A549 (cell line): ENCODE measurements around the gene FBXW2. TPM values are rescaled to one million over a fixed set of nuclear protein-coding genes. Genes with fewer than 3 reads are reported as not detected.

Source experiments
- ATAC-seq, 2 experiments: fragments of 200-7000 bp in 1 of 2; fragments of >200 bp in 1 of 2; cut with Nextera tagmentation in 1 of 2; cut with Tn5 transposase in 1 of 2; 3 replicates each; pipeline versions ENCODE4 v1.8.0 to v1.9.1; 2018 to 2020; ENCODE audit warnings: mild to moderate bottlenecking in 1 of 2, moderate library complexity in 1 of 2
- CTCF ChIA-PET: fragments of 300-600 bp; sonication (Branson Sonifier 250); formaldehyde crosslinking; extraction: SDS; loops from one replicate; lab custom pipeline; 2021; ENCODE audit warnings: antibody characterized with exemption, inconsistent platforms; lab: Yijun Ruan, JAX
- POLR2A ChIA-PET: fragments of 350-600 bp; formaldehyde crosslinking; extraction: SDS; loops from one replicate; lab custom pipeline; 2021; ENCODE audit warnings: antibody characterized with exemption, inconsistent platforms; lab: Yijun Ruan, JAX
- DNase-seq, 2 experiments: peaks; one replicate each; pipeline versions ENCODE4 v3.0.0 to v3.0.0-alpha.2; 2011 to 2016; ENCODE audit warnings: low read depth in 1 of 2, low spot score in 1 of 2
- FAIRE-seq: peaks from 2 replicates; lab custom pipeline; 2011; peaks lifted over from hg19 to GRCh38; lab: Jason Lieb, UNC
- H3K27ac ChIP-seq, 2 experiments: fragments of >200 bp; sonication (Bioruptor Twin); formaldehyde crosslinking; 3 replicates each; pipeline ENCODE4 v1.5.1; 2016 to 2017
- H3K4me1 ChIP-seq: fragments of >200 bp; sonication (Bioruptor Twin); formaldehyde crosslinking; 3 replicates; pipeline ENCODE4 v1.6.1; 2016
- H3K4me2 ChIP-seq: fragments of >200 bp; sonication (Bioruptor Twin); formaldehyde crosslinking; 3 replicates; pipeline ENCODE4 v1.6.1; 2016
- H3K4me3 ChIP-seq: fragments of >200 bp; sonication (Bioruptor Twin); formaldehyde crosslinking; 3 replicates; pipeline ENCODE4 v1.5.1; 2016
- H3K9me3 ChIP-seq: fragments of >200 bp; sonication (Bioruptor Twin); formaldehyde crosslinking; 3 replicates; pipeline ENCODE4 v1.6.1; 2016
- CBX2 ChIP-seq: fragments of 200-600 bp; sonication (generic); IDR thresholded peaks from 2 replicates; pipeline ENCODE4 v1.6.1; 2016; ENCODE audit warnings: low read depth, mild to moderate bottlenecking, borderline replicate concordance
- CBX8 ChIP-seq: fragments of 200-600 bp; sonication (generic); IDR thresholded peaks from 2 replicates; pipeline ENCODE4 v1.6.1; 2016
- CEBPB ChIP-seq, 2 experiments: fragments of >200 bp in 1 of 2; sonication (Bioruptor Twin) in 1 of 2; formaldehyde crosslinking in 1 of 2; IDR thresholded peaks; 2 replicates each; pipeline ENCODE4 v1.6.1; 2012 to 2016
- CHD2 ChIP-seq: fragments of 150-350 bp; IDR thresholded peaks from 2 replicates; pipeline ENCODE4 v1.6.1; 2014; ENCODE audit warnings: low read length; ENCODE audit not compliant: partially characterized antibody
- EHF ChIP-seq: fragments of 250-450 bp; sonication (Bioruptor Pico); IDR thresholded peaks from 2 replicates; pipeline ENCODE4 v1.5.0; 2020; ENCODE audit warnings: mild to moderate bottlenecking
- EP300 ChIP-seq, 2 experiments: fragments of >200 bp; sonication (Bioruptor Twin); formaldehyde crosslinking; IDR thresholded peaks; 2 replicates in 1 of 2; 3 replicates in 1 of 2; pipeline ENCODE4 v1.6.1; 2016 to 2017
- ESRRA ChIP-seq: fragments of 150-350 bp; IDR thresholded peaks from 2 replicates; pipeline ENCODE4 v1.6.1; 2014; ENCODE audit warnings: mild to moderate bottlenecking, low read length, borderline replicate concordance
- FOSL2 ChIP-seq, 2 experiments: fragments of 450-650 bp in 1 of 2; fragments of >200 bp in 1 of 2; sonication (Bioruptor Twin) in 1 of 2; formaldehyde crosslinking; IDR thresholded peaks; 2 replicates each; pipeline versions ENCODE4 v1.5.0 to v1.6.1; 2016 to 2020; ENCODE audit warnings: mild to moderate bottlenecking in 1 of 2, moderate library complexity in 1 of 2
- GATA3 ChIP-seq: IDR thresholded peaks from 2 replicates; pipeline ENCODE4 v1.6.1; 2012; ENCODE audit warnings: borderline replicate concordance
- HOXA7 ChIP-seq: fragments of 250-450 bp; sonication (Bioruptor Pico); IDR thresholded peaks from 2 replicates; pipeline ENCODE4 v1.5.0; 2020; ENCODE audit warnings: mild to moderate bottlenecking, moderate library complexity
- HOXB13 ChIP-seq: fragments of 250-450 bp; sonication (Bioruptor Pico); IDR thresholded peaks from 2 replicates; pipeline ENCODE4 v1.5.0; 2020; ENCODE audit warnings: low read depth, mild to moderate bottlenecking, moderate library complexity
- HOXB5 ChIP-seq: fragments of 250-450 bp; sonication (Bioruptor Pico); IDR thresholded peaks from 2 replicates; pipeline ENCODE4 v1.5.0; 2020; ENCODE audit warnings: mild to moderate bottlenecking, moderate library complexity
- JUNB ChIP-seq: fragments of >200 bp; sonication (Bioruptor Twin); formaldehyde crosslinking; IDR thresholded peaks from 2 replicates; pipeline ENCODE4 v1.6.1; 2016
- NFE2L2 ChIP-seq: fragments of 150-350 bp; conservative IDR thresholded peaks from 2 replicates; pipeline ENCODE4 v1.6.1; 2014; ENCODE audit warnings: low read length
- POLR2A ChIP-seq: IDR thresholded peaks from 2 replicates; pipeline ENCODE4 v1.6.1; 2012; ENCODE audit warnings: mild to moderate bottlenecking, low read length
- POLR2AphosphoS2 ChIP-seq: conservative IDR thresholded peaks from 2 replicates; pipeline ENCODE4 v1.6.1; 2012; ENCODE audit warnings: low read length, improper control_type of control experiment, inconsistent platforms
- RARB ChIP-seq: fragments of 250-450 bp; sonication (Bioruptor Pico); IDR thresholded peaks from 2 replicates; pipeline ENCODE4 v1.8.0; 2021; ENCODE audit warnings: mild to moderate bottlenecking, moderate library complexity
- SREBF2 ChIP-seq: fragments of 450-650 bp; IDR thresholded peaks from 2 replicates; pipeline ENCODE4 v1.6.1; 2014; ENCODE audit warnings: mild to moderate bottlenecking, moderate library complexity
- TP53 ChIP-seq: fragments of 250-450 bp; sonication (Bioruptor Pico); IDR thresholded peaks from 2 replicates; pipeline ENCODE4 v1.5.0; 2021; ENCODE audit warnings: mild to moderate bottlenecking, moderate library complexity
- ZC3H11A ChIP-seq: fragments of 450-650 bp; IDR thresholded peaks from 2 replicates; pipeline ENCODE4 v1.6.1; 2014; ENCODE audit warnings: antibody characterized with exemption, mild to moderate bottlenecking
- ZNF302 ChIP-seq: fragments of 250-450 bp; sonication (Bioruptor Pico); IDR thresholded peaks from 2 replicates; pipeline ENCODE4 v1.9.0; 2021; ENCODE audit warnings: inconsistent platforms, mild to moderate bottlenecking, moderate library complexity
- ZSCAN20 ChIP-seq: fragments of 250-450 bp; sonication (Bioruptor Pico); IDR thresholded peaks from 2 replicates; pipeline ENCODE4 v1.8.0; 2022; ENCODE audit warnings: mild to moderate bottlenecking, moderate library complexity
- WGBS: methylation state at CpG from one replicate; pipeline ENCODE4 v1.1.6; 2017; ENCODE audit errors: missing lambda C conversion rate; 5-methylcytosine and 5-hydroxymethylcytosine counted together
- polyA plus RNA-seq, 4 experiments: library from polyadenylated mRNA; depleted of rRNA in 3 of 4; stranded (reverse); fragments of >200 nt; fragmentation: RNase III in 1 of 4; extraction: RNeasy Plus Mini Kit Qiagen cat#74134 plus additional on column Dnase treatment in 1 of 4; gene quantifications; 2 replicates in 3 of 4; 3 replicates in 1 of 4; pipeline ENCODE4 v1.2.3, GENCODE V29; 2011 to 2017
- TF ChIP-seq, protein P1 (sequence below): IDR thresholded peaks from 2 replicates; pipeline ENCODE4 v1.6.1; 2012
- TF ChIP-seq, protein P2 (sequence below): fragments of >200 bp; sonication (Bioruptor Twin); formaldehyde crosslinking; IDR thresholded peaks from 3 replicates; pipeline ENCODE4 v1.6.1; 2016
- TF ChIP-seq, protein P3 (sequence below): IDR thresholded peaks from 2 replicates; pipeline ENCODE4 v1.6.1; 2012
- TF ChIP-seq, protein P4 (sequence below): fragments of >200 bp; sonication (Bioruptor Twin); formaldehyde crosslinking; IDR thresholded peaks from 2 replicates; pipeline ENCODE4 v1.6.1; 2016

The FBXW2 gene
- polyA plus RNA-seq, 2 of the 4 experiments (the other 2 are of a cell fraction), result 28.8 to 60.0 TPM

DNA sequence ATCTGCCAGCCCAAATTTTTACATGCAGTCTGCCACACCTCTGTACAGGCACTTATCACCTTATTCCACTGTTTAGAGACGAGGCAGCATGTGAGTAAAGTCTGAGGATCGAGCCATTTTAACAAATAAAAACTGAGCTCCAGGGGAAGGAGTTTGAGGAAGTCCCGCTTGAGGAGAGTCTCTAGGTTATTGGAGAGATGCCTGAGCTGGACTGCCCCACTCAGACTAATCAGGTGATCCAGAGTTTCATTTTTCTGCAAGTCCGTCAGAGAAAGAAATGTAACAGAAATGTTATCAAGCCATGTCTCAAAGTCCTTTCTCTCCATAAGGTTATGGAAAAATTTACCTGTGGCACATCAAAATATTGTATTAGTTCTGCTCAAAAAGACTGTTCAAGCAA, 5.3 kb downstream of the FBXW2 start:
- CTCF ChIA-PET, result interaction anchor here (0.6 to 2.5 kb wide), 3 partner anchors 25 to 168 kb away, joined by 3 to 6 read pairs (median 6); no protein-coding TSS in a partner anchor
- WGBS, result 94% methylated on average over 4 of the region's 4 CpGs
- TF ChIP-seq ZNF302 (CRISPR knock-in tag), result no peak
- TF ChIP-seq CEBPB (IDR thresholded peaks at IDR 0.05), result no peak
- TF ChIP-seq CHD2, result no peak
- TF ChIP-seq EHF (CRISPR knock-in tag), result no peak
- no peak for TF ChIP-seq CBX8
- no peak for TF ChIP-seq CBX2
- TF ChIP-seq JUNB, result no peak
- TF ChIP-seq, protein P1, sequence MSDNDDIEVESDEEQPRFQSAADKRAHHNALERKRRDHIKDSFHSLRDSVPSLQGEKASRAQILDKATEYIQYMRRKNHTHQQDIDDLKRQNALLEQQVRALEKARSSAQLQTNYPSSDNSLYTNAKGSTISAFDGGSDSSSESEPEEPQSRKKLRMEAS, result no peak
- no peak for TF ChIP-seq POLR2AphosphoS2
- TF ChIP-seq ESRRA, result no peak
- TF ChIP-seq, all 56 proteins: peak for 0
- H3K4me3 ChIP-seq, result no peak overlapping the region
- POLR2A ChIA-PET, result no interaction called here
- FAIRE-seq, result no peak
- H3K4me1 ChIP-seq, result peaks cover 28% of the 10 kb centered on the region
- ATAC-seq, result no peak
- DNase-seq, result no peak
- no peak overlapping the region for H3K27ac ChIP-seq
- no peaks in the 10 kb centered on the region for H3K9me3 ChIP-seq
- H3K4me2 ChIP-seq, result no peak overlapping the region

DNA sequence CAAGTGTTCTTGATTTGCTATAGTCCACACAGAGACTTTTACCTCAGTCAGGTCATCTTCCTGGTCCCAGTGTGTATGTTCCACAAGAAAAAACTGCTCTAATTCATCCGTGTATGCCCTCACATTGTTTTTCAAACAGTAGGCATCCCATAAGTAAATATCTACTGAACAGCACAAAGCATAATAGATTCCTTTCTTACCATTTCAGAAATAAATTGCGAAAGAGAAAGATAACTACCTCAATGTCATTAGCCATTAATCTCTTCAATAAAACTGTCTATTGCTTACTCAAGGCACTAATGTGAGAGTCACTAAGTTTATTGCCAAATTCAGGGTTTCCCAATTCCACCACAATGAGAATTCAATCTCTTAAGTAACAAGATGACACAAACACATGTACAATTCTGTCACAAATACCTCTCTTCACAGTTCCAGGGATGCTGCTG, 9.6 kb downstream of the FBXW2 start:
- Histone ChIP-seq H3K4me1 (peaks cover 27% of the 10 kb centered on the region), H3K27ac (peak overlapping the region in 1 of 2 experiments; percentile 29; a peak in 2 of 6 replicates), H3K4me3 (no peak overlapping the region), H3K9me3 (no peaks in the 10 kb centered on the region), H3K4me2 (peak overlapping the region; percentile 27; the same call in 2 of the 3 replicates)
- DNase-seq (peak in 1 of 2 experiments; percentile 60), FAIRE-seq (no peak), ATAC-seq (peak in 1 of 2 experiments; percentile 72; a peak in 3 of 6 replicates)
- peak; percentile 51; the same call in 1 of the 2 replicates for TF ChIP-seq HOXB5 (CRISPR knock-in tag)
- peak; percentile 45; the same call in 1 of the 2 replicates for TF ChIP-seq GATA3
- no peak for TF ChIP-seq SREBF2
- TF ChIP-seq CEBPB (IDR thresholded peaks at IDR 0.05), result peak; percentile 71
- no peak for TF ChIP-seq FOSL2 (IDR thresholded peaks at IDR 0.05)
- peak; percentile 52 for TF ChIP-seq FOSL2 (CRISPR knock-in tag; IDR thresholded peaks at IDR 0.05)
- TF ChIP-seq NFE2L2, result no peak
- no peak for TF ChIP-seq ZC3H11A
- TF ChIP-seq POLR2A, result no peak
- TF ChIP-seq EP300 (IDR thresholded peaks at IDR 0.05), result peak; percentile 11 to 49; a peak in 2 of 5 replicates
- WGBS, result 43% methylated on average over 2 of the region's 2 CpGs
- ChIA-PET CTCF (interaction anchor here (1.1 kb wide), 1 partner anchor 28 kb away, joined by 3 read pairs; no protein-coding TSS in a partner anchor), POLR2A (interaction anchor here (0.6 to 1.6 kb wide), 2 partner anchors 10 to 67 kb away, joined by 7 to 15 read pairs; partner anchors contain the start of gene FBXW2)

DNA sequence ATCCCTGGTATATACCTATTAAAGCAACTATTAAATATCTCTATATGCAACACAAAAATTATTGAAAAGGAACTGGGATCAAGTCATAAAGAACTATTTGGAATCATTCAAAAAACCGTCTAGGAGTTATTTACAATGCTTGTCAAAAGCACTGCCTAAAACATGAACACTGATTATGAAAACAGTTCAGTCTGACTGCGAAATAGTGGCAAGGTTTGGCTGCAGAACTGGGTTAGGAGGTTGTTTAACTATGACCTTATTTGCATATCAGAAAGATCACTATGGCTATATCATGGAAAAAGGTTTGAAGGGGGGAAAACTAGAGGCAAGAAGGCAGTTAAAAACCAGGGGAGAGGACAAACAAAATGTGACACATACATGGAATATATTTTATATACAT, 12.0 kb downstream of the FBXW2 start:
- H3K4me3 ChIP-seq, result no peak overlapping the region
- FAIRE-seq (no peak), ATAC-seq (no peak), DNase-seq (no peak)
- peaks cover 46% of the 10 kb centered on the region for H3K4me1 ChIP-seq
- CTCF ChIA-PET, result interaction anchor here (0.7 to 1.6 kb wide), 3 partner anchors 10 to 774 kb away, joined by 3 read pairs; no protein-coding TSS in a partner anchor
- 94% methylated on average over 2 of the region's 2 CpGs for WGBS
- H3K9me3 ChIP-seq, result no peaks in the 10 kb centered on the region
- H3K27ac ChIP-seq, result no peak overlapping the region
- POLR2A ChIA-PET, result interaction anchor here (1.5 kb wide), 1 partner anchor 12 kb away, joined by 8 read pairs; the partner anchor contains the start of gene FBXW2
- TF ChIP-seq ZC3H11A (no peak), HOXA7 (CRISPR knock-in tag) (no peak), POLR2AphosphoS2 (no peak), FOSL2 (IDR thresholded peaks at IDR 0.05) (no peak), FOSL2 (CRISPR knock-in tag; IDR thresholded peaks at IDR 0.05) (no peak), RARB (no peak), GATA3 (no peak), HOXB5 (CRISPR knock-in tag) (no peak), ZSCAN20 (CRISPR knock-in tag) (no peak), EHF (CRISPR knock-in tag) (no peak), TP53 (CRISPR knock-in tag) (no peak), HOXB13 (CRISPR knock-in tag) (no peak), CHD2 (no peak)
- TF ChIP-seq, protein P2, sequence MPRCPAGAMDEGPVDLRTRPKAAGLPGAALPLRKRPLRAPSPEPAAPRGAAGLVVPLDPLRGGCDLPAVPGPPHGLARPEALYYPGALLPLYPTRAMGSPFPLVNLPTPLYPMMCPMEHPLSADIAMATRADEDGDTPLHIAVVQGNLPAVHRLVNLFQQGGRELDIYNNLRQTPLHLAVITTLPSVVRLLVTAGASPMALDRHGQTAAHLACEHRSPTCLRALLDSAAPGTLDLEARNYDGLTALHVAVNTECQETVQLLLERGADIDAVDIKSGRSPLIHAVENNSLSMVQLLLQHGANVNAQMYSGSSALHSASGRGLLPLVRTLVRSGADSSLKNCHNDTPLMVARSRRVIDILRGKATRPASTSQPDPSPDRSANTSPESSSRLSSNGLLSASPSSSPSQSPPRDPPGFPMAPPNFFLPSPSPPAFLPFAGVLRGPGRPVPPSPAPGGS, result no peak
- TF ChIP-seq, protein P3, sequence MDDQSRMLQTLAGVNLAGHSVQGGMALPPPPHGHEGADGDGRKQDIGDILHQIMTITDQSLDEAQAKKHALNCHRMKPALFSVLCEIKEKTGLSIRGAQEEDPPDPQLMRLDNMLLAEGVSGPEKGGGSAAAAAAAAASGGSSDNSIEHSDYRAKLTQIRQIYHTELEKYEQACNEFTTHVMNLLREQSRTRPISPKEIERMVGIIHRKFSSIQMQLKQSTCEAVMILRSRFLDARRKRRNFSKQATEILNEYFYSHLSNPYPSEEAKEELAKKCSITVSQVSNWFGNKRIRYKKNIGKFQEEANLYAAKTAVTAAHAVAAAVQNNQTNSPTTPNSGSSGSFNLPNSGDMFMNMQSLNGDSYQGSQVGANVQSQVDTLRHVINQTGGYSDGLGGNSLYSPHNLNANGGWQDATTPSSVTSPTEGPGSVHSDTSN, result no peak
- TF ChIP-seq, protein P4, sequence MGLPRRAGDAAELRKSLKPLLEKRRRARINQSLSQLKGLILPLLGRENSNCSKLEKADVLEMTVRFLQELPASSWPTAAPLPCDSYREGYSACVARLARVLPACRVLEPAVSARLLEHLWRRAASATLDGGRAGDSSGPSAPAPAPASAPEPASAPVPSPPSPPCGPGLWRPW, result no peak
- no peak overlapping the region for H3K4me2 ChIP-seq
